ENCODE results near the gene BCHE. TPM values are rescaled to one million over a fixed set of nuclear protein-coding genes. Genes with fewer than 3 reads are reported as not detected.

Gene BCHE
- total RNA-seq = not detected

- no peak for ATAC-seq
- Mint-ChIP-seq H3K9me3 (peaks cover 4 to 5% of the 10 kb centered on the region in 2 donors), H3K36me3 (no peaks in the 10 kb centered on the region)
Observed at GRCh38 chr3:165837058-165837525, at the start of gene BCHE. Gene BCHE (minus strand): TSS chr3:165837423. CDS start chr3:165831033, 6,390 bp downstream.

GRCh38 chr3:165885558-165886270 lies 48.5 kb upstream of the BCHE start:
- H3K27ac Mint-ChIP-seq = no peak overlapping the region
- ATAC-seq (no peak), DNase-seq (ENCODE audit: low spot score in 2 of 2) (no peak)
- no peaks in the 10 kb centered on the region for H3K36me3 Mint-ChIP-seq
- peaks cover 0 to 4% of the 10 kb centered on the region in 2 donors for H3K9me3 Mint-ChIP-seq

More at GRCh38 chr3:165837058-165837525, at the start of gene BCHE:
- H3K27ac Mint-ChIP-seq = no peak within 1 kb of the TSS
- no peak for DNase-seq (ENCODE audit: low spot score in 2 of 2)

GRCh38 chr3:165884518-165884917 lies 47.3 kb upstream of the BCHE start:
- ATAC-seq (no peak), DNase-seq (ENCODE audit: low spot score in 2 of 2) (no peak)
- peaks cover 0 to 7% of the 10 kb centered on the region in 2 donors for H3K9me3 Mint-ChIP-seq
- H3K27ac Mint-ChIP-seq = no peak overlapping the region
- H3K36me3 Mint-ChIP-seq = no peaks in the 10 kb centered on the region

- Mint-ChIP-seq H3K9me3 (peaks cover 0 to 7% of the 10 kb centered on the region in 2 donors), H3K27ac (no peak overlapping the region), H3K36me3 (no peaks in the 10 kb centered on the region)
- DNase-seq (ENCODE audit: low spot score in 2 of 2) (no peak), ATAC-seq (no peak)
Observed at GRCh38 chr3:165883863-165884478, 46.7 kb upstream of the BCHE start.

- Mint-ChIP-seq H3K36me3 (no peaks in the 10 kb centered on the region), H3K9me3 (peaks cover 0 to 7% of the 10 kb centered on the region in 2 donors), H3K27ac (no peak overlapping the region)
- DNase-seq (ENCODE audit: low spot score in 2 of 2) = no peak
- no peak for ATAC-seq
Observed at GRCh38 chr3:165883117-165883516, 45.9 kb upstream of the BCHE start.

- no peak for DNase-seq (ENCODE audit: low spot score in 2 of 2)
- H3K27ac Mint-ChIP-seq = no peak overlapping the region
Observed at GRCh38 chr3:165875644-165876043, 38.4 kb upstream of the BCHE start.

GRCh38 chr3:165874663-165875489 lies 37.7 kb upstream of the BCHE start:
- H3K36me3 Mint-ChIP-seq = peaks cover 0 to 4% of the 10 kb centered on the region in 2 donors
- DNase-seq (ENCODE audit: low spot score in 2 of 2) = no peak

More at GRCh38 chr3:165875644-165876043, 38.4 kb upstream of the BCHE start:
- Mint-ChIP-seq H3K9me3 (peaks cover 10 to 24% of the 10 kb centered on the region in 2 donors), H3K36me3 (peaks cover 0 to 4% of the 10 kb centered on the region in 2 donors)
- no peak for ATAC-seq

GRCh38 chr3:165868088-165868487 lies 30.9 kb upstream of the BCHE start:
- DNase-seq (ENCODE audit: low spot score in 2 of 2) = no peak

More at GRCh38 chr3:165874663-165875489, 37.7 kb upstream of the BCHE start:
- no peak for ATAC-seq
- Mint-ChIP-seq H3K27ac (no peak overlapping the region), H3K9me3 (peaks cover 10 to 24% of the 10 kb centered on the region in 2 donors)

GRCh38 chr3:165859061-165859460 lies 21.8 kb upstream of the BCHE start:
- H3K36me3 Mint-ChIP-seq = no peaks in the 10 kb centered on the region
- ATAC-seq (no peak), DNase-seq (ENCODE audit: low spot score in 2 of 2) (no peak)
- H3K9me3 Mint-ChIP-seq = peaks cover 0 to 4% of the 10 kb centered on the region in 2 donors
- no peak overlapping the region for H3K27ac Mint-ChIP-seq

More at GRCh38 chr3:165868088-165868487, 30.9 kb upstream of the BCHE start:
- peaks cover 9 to 27% of the 10 kb centered on the region in 2 donors for H3K9me3 Mint-ChIP-seq
- ATAC-seq = no peak
- H3K27ac Mint-ChIP-seq = no peak overlapping the region
- no peaks in the 10 kb centered on the region for H3K36me3 Mint-ChIP-seq

GRCh38 chr3:165855581-165855980 lies 18.4 kb upstream of the BCHE start:
- H3K9me3 Mint-ChIP-seq = peaks cover 0 to 4% of the 10 kb centered on the region in 2 donors
- no peaks in the 10 kb centered on the region for H3K36me3 Mint-ChIP-seq
- no peak for ATAC-seq
- H3K27ac Mint-ChIP-seq = no peak overlapping the region
- no peak for DNase-seq (ENCODE audit: low spot score in 2 of 2)

- Mint-ChIP-seq H3K27ac (no peak overlapping the region), H3K36me3 (no peaks in the 10 kb centered on the region), H3K9me3 (peaks cover 0 to 2% of the 10 kb centered on the region in 2 donors)
- no peak for DNase-seq (ENCODE audit: low spot score in 2 of 2)
- no peak for ATAC-seq
Observed at GRCh38 chr3:165854696-165855095, 17.5 kb upstream of the BCHE start.

- Mint-ChIP-seq H3K27ac (no peak overlapping the region), H3K9me3 (no peaks in the 10 kb centered on the region), H3K36me3 (no peaks in the 10 kb centered on the region)
- ATAC-seq = no peak
- DNase-seq (ENCODE audit: low spot score in 2 of 2) = no peak
Observed at GRCh38 chr3:165852711-165853110, 15.5 kb upstream of the BCHE start.

GRCh38 chr3:165852191-165852590 lies 15.0 kb upstream of the BCHE start:
- Mint-ChIP-seq H3K27ac (no peak overlapping the region), H3K36me3 (no peaks in the 10 kb centered on the region), H3K9me3 (no peaks in the 10 kb centered on the region)
- no peak for DNase-seq (ENCODE audit: low spot score in 2 of 2)
- ATAC-seq = no peak

GRCh38 chr3:165846056-165846455 lies 8.8 kb upstream of the BCHE start:
- Mint-ChIP-seq H3K36me3 (no peaks in the 10 kb centered on the region), H3K27ac (no peak overlapping the region), H3K9me3 (peaks cover 7 to 10% of the 10 kb centered on the region in 2 donors)
- no peak for ATAC-seq
- DNase-seq (ENCODE audit: low spot score in 2 of 2) = no peak

GRCh38 chr3:165839296-165840076 lies 2.3 kb upstream of the BCHE start:
- H3K9me3 Mint-ChIP-seq = peaks cover 4 to 5% of the 10 kb centered on the region in 2 donors
- ATAC-seq (no peak), DNase-seq (ENCODE audit: low spot score in 2 of 2) (no peak)
- no peaks in the 10 kb centered on the region for H3K36me3 Mint-ChIP-seq
- no peak overlapping the region for H3K27ac Mint-ChIP-seq

- no peaks in the 10 kb centered on the region for H3K36me3 Mint-ChIP-seq
- DNase-seq (ENCODE audit: low spot score in 2 of 2) (no peak), ATAC-seq (no peak)
- H3K27ac Mint-ChIP-seq = no peak overlapping the region
- peaks cover 4 to 5% of the 10 kb centered on the region in 2 donors for H3K9me3 Mint-ChIP-seq
Observed at GRCh38 chr3:165837801-165838200, 578 bp upstream of the BCHE start.
